ENCODE data around the gene LRMDA.
"Not testable (repeated sequence)": the region's sequence is repeated elsewhere in the genome, so short reads cannot be mapped to it uniquely, and the experiment has no call there.

DNA sequence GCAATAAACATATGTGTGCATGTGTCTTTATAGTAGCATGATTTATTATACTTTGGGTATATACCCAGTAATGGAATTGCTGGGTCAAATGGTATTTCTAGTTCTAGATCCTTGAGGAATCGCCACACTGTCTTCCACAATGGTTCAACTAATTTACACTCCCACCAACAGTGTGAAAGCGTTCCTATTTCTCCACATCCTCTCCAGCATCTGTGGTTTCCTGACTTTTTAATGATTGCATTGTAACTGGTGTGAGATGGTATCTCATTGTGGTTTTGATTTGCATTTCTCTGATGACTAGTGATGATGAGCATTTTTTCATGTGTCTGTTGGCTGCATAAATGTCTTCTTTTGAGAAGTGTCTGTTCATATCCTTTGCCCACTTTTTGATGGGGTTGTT is 84.7 kb downstream of the LRMDA start:
- TF ChIP-seq POLR2A (IDR thresholded peaks at IDR 0.05) = not testable (repeated sequence)
- TF ChIP-seq, protein P1, sequence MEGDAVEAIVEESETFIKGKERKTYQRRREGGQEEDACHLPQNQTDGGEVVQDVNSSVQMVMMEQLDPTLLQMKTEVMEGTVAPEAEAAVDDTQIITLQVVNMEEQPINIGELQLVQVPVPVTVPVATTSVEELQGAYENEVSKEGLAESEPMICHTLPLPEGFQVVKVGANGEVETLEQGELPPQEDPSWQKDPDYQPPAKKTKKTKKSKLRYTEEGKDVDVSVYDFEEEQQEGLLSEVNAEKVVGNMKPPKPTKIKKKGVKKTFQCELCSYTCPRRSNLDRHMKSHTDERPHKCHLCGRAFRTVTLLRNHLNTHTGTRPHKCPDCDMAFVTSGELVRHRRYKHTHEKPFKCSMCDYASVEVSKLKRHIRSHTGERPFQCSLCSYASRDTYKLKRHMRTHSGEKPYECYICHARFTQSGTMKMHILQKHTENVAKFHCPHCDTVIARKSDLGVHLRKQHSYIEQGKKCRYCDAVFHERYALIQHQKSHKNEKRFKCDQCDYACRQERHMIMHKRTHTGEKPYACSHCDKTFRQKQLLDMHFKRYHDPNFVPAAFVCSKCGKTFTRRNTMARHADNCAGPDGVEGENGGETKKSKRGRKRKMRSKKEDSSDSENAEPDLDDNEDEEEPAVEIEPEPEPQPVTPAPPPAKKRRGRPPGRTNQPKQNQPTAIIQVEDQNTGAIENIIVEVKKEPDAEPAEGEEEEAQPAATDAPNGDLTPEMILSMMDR (IDR thresholded peaks at IDR 0.05) = not testable (repeated sequence)
